Bronchial epithelial cell (primary cell): ENCODE results near the gene MINDY2. TPM values are rescaled to one million over a fixed set of nuclear protein-coding genes. Genes with fewer than 3 reads are reported as not detected.
"Not testable (repeated sequence)": the region's sequence is repeated elsewhere in the genome, so short reads cannot be mapped to it uniquely, and the experiment has no call there.

Source experiments
- DNase-seq: peaks from one replicate; pipeline ENCODE4 v3.0.0-alpha.2; 2010; ENCODE audit warnings: low read depth
- FAIRE-seq: peaks from 2 replicates; lab custom pipeline; 2011; peaks lifted over from hg19 to GRCh38; lab: Jason Lieb, UNC
- H3K27me3 ChIP-seq: 2 replicates; pipeline ENCODE4 v1.5.1; 2011; ENCODE audit warnings: low read length; ENCODE audit not compliant: control insufficient read depth, insufficient read depth
- H3K36me3 ChIP-seq: 2 replicates; pipeline ENCODE4 v1.5.1; 2011; ENCODE audit warnings: low read length; ENCODE audit not compliant: control insufficient read depth, insufficient read depth
- H3K4me3 ChIP-seq: 2 replicates; pipeline ENCODE4 v1.5.1; 2011; ENCODE audit warnings: mild to moderate bottlenecking, low read depth, low read length, control low read depth
- CTCF ChIP-seq: IDR thresholded peaks from 2 replicates; pipeline ENCODE4 v1.5.1; 2011; ENCODE audit warnings: mild to moderate bottlenecking, moderate library complexity, low read length, control low read depth, inconsistent platforms; ENCODE audit not compliant: insufficient read depth, severe bottlenecking
- total RNA-seq: library from RNA; depleted of rRNA; stranded (reverse); fragments of >200 nt; gene quantifications from 2 replicates; pipeline ENCODE4 v1.2.1, GENCODE V29; 2014

The MINDY2 gene
- total RNA-seq, 1 donor from 2014 or later: 25.0 TPM

- Histone ChIP-seq H3K4me3 (no peak overlapping the region), H3K36me3 (no peaks in the 10 kb centered on the region), H3K27me3 (no peaks in the 10 kb centered on the region)
- no peak for DNase-seq
- TF ChIP-seq CTCF: no peak
- no peak for FAIRE-seq
Observed at GRCh38 chr15:58766290-58766689, 4.8 kb upstream of the MINDY2 start.

GRCh38 chr15:58768601-58769004, 2.5 kb upstream of the MINDY2 start:
- not testable (repeated sequence) for H3K36me3 ChIP-seq, DNase-seq, FAIRE-seq, H3K4me3 ChIP-seq, H3K27me3 ChIP-seq

DNA sequence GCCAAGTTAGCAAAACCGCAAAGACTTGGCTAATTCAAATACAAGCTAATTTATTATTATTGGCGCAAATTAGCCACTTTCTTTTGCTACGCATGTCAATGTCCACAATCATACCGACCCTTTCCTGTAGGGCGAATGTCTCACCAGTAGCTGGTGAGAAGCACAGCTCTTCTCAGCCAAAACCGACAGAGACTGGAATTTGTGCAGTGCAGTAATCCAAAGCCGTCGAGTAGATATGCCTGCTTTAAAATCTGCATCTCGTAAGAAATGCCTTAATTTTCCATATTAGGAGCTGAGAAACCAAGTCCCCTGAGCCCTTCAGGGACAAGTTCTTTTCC, 614 bp upstream of the MINDY2 start:
- Histone ChIP-seq H3K4me3 (peak overlapping the region; percentile 91), H3K36me3 (no peaks in the 10 kb centered on the region), H3K27me3 (no peaks in the 10 kb centered on the region)
- TF ChIP-seq CTCF: no peak
- FAIRE-seq: no peak
- no peak for DNase-seq

DNA sequence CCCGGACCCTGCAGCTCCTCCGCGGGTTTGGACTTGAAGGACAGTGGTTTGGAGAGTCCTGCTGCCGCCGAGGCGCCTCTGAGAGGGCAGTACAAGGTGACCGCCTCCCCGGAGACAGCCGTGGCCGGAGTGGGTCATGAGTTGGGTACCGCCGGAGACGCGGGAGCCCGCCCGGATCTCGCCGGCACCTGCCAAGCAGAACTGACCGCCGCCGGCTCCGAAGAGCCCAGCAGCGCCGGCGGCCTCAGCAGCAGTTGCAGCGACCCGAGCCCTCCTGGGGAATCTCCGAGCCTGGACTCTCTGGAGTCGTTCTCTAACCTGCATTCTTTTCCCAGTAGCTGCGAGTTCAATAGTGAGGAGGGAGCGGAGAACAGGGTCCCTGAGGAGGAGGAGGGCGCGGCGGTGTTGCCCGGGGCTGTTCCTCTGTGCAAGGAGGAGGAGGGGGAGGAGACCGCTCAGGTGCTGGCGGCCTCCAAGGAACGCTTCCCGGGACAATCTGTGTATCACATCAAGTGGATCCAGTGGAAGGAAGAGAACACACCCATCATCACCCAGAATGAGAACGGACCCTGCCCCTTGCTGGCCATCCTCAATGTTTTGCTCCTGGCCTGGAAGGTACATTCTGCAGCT, 634 bp downstream of the MINDY2 start:
- FAIRE-seq: no peak

DNA sequence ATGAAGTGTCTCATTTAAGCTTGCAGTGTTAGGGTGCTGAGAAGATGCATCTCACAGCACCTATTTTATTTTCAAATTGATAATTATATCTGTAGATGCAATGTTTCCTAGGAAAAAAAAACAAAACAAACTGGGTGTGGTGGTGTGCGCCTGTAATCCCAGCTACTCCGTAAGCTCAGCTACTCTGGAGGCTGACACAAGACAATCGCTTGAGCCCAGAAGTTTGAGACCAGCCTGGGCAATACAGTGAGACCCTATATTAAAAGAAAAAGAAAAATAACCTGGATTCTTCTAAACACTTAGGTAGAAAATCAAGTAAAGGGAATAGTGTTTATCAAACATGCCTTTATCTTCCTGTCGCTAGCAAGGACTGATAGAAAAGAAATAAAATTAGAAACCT, 1.9 kb downstream of the MINDY2 start:
- no peak for TF ChIP-seq CTCF
- DNase-seq (no peak), FAIRE-seq (no peak)

More for the DNA sequence above, 634 bp downstream of the MINDY2 start:
- no peak for TF ChIP-seq CTCF
- no peaks in the 10 kb centered on the region for H3K36me3 ChIP-seq
- H3K27me3 ChIP-seq: no peaks in the 10 kb centered on the region
- DNase-seq: peak; percentile 21
- H3K4me3 ChIP-seq: peak overlapping the region; percentile 91

GRCh38 chr15:58775402-58775801, 4.3 kb downstream of the MINDY2 start:
- Histone ChIP-seq H3K36me3 (no peaks in the 10 kb centered on the region), H3K4me3 (no peak overlapping the region), H3K27me3 (no peaks in the 10 kb centered on the region)
- no peak for FAIRE-seq
- no peak for DNase-seq
- no peak for TF ChIP-seq CTCF

More for the DNA sequence above, 1.9 kb downstream of the MINDY2 start:
- peak overlapping the region; percentile 91 for H3K4me3 ChIP-seq
- H3K36me3 ChIP-seq: no peaks in the 10 kb centered on the region
- no peaks in the 10 kb centered on the region for H3K27me3 ChIP-seq
